Choroid plexus epithelial cell (primary cell): ENCODE measurements around the gene PDZD2.
A peak's percentile ranks its signal among the peaks of the same experiment; 100 is the strongest.
"Not testable (repeated sequence)": the region's sequence is repeated elsewhere in the genome, so short reads cannot be mapped to it uniquely, and the experiment has no call there.

Experiments used
- DNase-seq: peaks from one replicate; pipeline ENCODE4 v3.0.0-alpha.2; 2010; ENCODE audit warnings: low read depth
- H3K4me3 ChIP-seq: 2 replicates; pipeline ENCODE4 v1.5.1; 2011; ENCODE audit warnings: low read depth, mild to moderate bottlenecking, control low read depth, low read length, moderate library complexity
- CTCF ChIP-seq: conservative IDR thresholded peaks from 2 replicates; pipeline ENCODE4 v1.5.1; 2011; ENCODE audit warnings: low read depth, mild to moderate bottlenecking, control low read depth, inconsistent platforms, low read length, moderate library complexity

The PDZD2 gene

GRCh38 chr5:32076699-32077695, 438.1 kb downstream of the PDZD2 start:
- no peak overlapping the region for H3K4me3 ChIP-seq
- DNase-seq, result peak; percentile 81
- peak; percentile 80 for TF ChIP-seq CTCF

DNA sequence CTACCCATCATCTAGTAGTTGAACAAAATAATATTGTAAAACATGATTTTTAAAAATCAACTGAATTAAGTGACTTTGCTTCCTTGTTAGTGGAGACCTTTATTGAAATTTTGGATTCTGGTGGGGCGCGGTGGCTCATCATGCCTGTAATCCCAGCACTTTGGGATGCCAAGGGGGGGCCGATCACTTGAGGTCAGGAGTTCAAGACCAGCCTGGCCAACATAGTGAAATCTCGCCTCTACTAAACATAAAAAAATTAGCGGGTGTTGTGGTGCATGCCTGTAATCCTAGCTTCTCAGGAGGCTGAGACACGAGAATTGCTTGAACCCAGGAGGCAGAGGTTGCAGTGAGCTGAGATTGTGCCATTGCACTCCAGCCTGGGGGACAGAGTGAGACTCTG, 439.9 kb downstream of the PDZD2 start:
- not testable (repeated sequence) for DNase-seq, H3K4me3 ChIP-seq

DNA sequence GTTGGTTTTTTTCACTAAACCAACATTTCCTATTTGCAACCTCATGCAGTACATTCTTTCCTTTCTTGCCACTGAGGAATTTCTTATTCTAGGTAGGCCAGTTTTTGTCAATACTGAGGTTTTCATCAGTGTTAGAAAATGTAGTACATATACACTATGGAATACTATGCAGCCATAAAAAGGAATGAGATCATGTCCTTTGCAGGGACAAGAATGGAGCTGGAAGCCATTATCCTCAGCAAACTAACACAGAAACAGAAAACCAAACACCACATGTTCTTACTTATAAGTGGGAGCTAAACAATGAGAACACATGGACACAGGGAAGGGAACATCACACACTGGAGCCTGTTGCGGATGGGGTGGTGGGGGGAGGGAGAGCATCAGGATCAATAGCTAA, 441.6 kb downstream of the PDZD2 start:
- DNase-seq, H3K4me3 ChIP-seq: not testable (repeated sequence)

GRCh38 chr5:32082701-32083100, 443.8 kb downstream of the PDZD2 start:
- TF ChIP-seq CTCF, result no peak
- H3K4me3 ChIP-seq, result no peak overlapping the region
- no peak for DNase-seq

- TF ChIP-seq CTCF, result no peak
- no peak for DNase-seq
Measured at GRCh38 chr5:32083981-32084430, 445.1 kb downstream of the PDZD2 start.

DNA sequence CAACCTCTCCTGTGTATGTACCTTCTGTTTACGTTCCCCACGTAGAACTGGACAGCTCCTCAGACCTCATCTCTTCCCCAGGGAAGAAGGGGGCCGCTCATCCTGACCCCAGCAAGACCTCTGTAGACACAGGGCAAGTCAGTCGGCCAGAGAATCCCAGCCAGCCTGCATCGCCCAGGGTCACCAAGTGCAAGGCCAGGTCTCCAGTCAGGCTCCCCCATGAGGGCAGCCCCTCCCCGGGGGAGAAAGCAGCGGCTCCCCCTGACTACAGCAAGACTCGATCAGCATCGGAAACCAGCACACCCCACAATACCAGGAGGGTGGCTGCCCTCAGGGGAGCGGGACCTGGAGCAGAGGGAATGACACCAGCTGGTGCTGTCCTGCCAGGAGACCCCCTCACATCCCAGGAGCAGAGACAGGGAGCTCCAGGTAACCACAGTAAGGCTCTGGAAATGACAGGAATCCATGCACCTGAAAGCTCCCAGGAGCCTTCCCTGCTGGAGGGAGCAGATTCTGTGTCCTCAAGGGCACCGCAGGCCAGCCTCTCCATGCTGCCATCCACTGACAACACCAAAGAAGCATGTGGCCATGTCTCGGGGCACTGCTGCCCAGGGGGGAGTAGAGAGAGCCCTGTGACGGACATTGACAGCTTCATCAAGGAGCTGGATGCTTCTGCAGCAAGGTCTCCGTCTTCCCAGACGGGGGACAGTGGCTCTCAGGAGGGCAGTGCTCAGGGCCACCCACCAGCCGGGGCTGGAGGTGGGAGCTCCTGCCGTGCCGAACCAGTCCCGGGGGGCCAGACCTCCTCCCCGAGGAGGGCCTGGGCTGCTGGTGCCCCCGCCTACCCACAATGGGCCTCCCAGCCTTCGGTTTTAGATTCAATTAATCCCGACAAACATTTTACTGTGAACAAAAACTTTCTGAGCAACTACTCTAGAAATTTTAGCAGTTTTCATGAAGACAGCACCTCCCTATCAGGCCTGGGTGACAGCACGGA, 448.5 kb downstream of the PDZD2 start:
- TF ChIP-seq CTCF, result no peak
- no peak for DNase-seq
- no peak overlapping the region for H3K4me3 ChIP-seq

More at GRCh38 chr5:32083981-32084430, 445.1 kb downstream of the PDZD2 start:
- H3K4me3 ChIP-seq, result no peak overlapping the region

- no peak for TF ChIP-seq CTCF
- H3K4me3 ChIP-seq, result no peak overlapping the region
- DNase-seq, result no peak
Measured at GRCh38 chr5:32088214-32088613, 449.3 kb downstream of the PDZD2 start.
